MM.1S (cell line): Measurements from ENCODE around the gene MGA.

Experiments used
- EZH2 ChIP-seq: fragments of 300-600 bp; sonication (generic); optimal IDR thresholded peaks from 2 replicates; pipeline ENCODE3; 2017; ENCODE audit warnings: low read depth, mild to moderate bottlenecking, antibody characterized with exemption, low read length, mixed read lengths
- EZH2phosphoT487 ChIP-seq: fragments of 300-600 bp; sonication (generic); IDR thresholded peaks from 2 replicates; pipeline ENCODE4 v1.6.1; 2018; ENCODE audit warnings: antibody characterized with exemption, low read length
- TF ChIP-seq, protein P1 (sequence below): fragments of 300-600 bp; sonication (generic); IDR thresholded peaks from 2 replicates; pipeline ENCODE4 v1.5.1; 2016; ENCODE audit warnings: antibody characterized with exemption, low read length, mixed read lengths

DNA sequence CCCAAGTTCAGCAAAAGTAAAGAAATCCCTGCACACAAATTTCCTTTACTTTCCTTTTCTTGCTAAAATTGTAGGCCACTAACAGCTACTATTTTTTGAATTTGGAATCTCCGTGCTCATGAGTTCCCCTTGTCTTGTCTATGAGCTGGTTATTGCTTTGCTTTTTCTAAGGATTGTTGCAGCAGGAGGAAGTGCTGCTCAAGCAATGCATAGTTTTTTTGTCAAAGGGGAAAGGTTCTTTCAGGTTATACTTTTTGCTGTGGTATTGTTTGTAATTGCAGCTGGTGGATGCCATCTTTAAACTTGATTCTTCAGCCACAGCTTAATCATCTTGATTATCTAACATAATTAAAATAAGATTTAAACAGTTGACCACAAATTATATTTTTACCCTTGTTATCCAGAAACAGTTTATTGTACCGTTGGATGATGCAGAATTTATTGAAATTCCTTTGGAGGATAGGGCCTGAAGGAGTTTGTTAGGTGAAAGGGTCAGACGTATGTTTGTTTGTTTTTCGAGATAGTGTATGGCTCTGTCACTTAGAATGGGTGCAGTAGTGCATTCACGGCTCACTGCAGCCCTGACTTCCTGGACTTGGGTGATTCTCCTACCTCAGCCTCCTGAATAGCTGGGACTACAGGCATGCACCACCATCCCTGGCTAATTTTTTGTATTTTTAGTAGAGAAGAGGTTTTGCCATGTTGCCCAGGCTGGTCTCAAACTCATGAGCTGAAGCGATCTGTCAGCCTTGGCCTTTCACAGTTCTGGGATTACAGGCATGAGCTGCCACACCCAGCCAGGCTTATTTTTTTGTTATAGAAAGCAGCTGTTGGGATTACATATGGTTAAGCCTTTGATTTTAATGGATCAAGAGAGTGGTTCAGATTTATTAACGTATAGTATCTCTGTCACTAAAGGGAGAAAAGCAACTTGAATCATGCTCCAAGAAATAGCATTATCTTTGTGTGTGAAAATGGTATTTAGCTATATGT, 11.7 kb downstream of the MGA start:
- TF ChIP-seq, protein P1, sequence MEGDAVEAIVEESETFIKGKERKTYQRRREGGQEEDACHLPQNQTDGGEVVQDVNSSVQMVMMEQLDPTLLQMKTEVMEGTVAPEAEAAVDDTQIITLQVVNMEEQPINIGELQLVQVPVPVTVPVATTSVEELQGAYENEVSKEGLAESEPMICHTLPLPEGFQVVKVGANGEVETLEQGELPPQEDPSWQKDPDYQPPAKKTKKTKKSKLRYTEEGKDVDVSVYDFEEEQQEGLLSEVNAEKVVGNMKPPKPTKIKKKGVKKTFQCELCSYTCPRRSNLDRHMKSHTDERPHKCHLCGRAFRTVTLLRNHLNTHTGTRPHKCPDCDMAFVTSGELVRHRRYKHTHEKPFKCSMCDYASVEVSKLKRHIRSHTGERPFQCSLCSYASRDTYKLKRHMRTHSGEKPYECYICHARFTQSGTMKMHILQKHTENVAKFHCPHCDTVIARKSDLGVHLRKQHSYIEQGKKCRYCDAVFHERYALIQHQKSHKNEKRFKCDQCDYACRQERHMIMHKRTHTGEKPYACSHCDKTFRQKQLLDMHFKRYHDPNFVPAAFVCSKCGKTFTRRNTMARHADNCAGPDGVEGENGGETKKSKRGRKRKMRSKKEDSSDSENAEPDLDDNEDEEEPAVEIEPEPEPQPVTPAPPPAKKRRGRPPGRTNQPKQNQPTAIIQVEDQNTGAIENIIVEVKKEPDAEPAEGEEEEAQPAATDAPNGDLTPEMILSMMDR, result no peak
- TF ChIP-seq EZH2 (no peak), EZH2phosphoT487 (no peak)
